Measurements from ENCODE around the gene DLG2.

GRCh38 chr11:85355921-85356320, 271.2 kb downstream of the DLG2 start:
- no peak for TF ChIP-seq CTCF (IDR thresholded peaks at IDR 0.05 in 4 of 5, conservative IDR thresholded peaks at IDR 0.05 in 1 of 5)
- no peak for TF ChIP-seq POLR2A (IDR thresholded peaks at IDR 0.05)
